HG03575 (cell line): ENCODE data around the gene AIFM2.
"Not testable (repeated sequence)": the region's sequence is repeated elsewhere in the genome, so short reads cannot be mapped to it uniquely, and the experiment has no call there.

Experiments used
- ATAC-seq: cut with Tn5 transposase; IDR thresholded peaks from one replicate; pipeline ENCODE4 v1.9.1; 2021; ENCODE audit not compliant: unreplicated experiment, insufficient number of reproducible peaks, low FRiP score; ENCODE audit errors: extremely low read depth

Gene AIFM2

GRCh38 chr10:70132098-70133029 lies at the start of gene AIFM2:
TSS of gene AIFM2 (minus strand) at chr10:70132825. CDS start at chr10:70124084, 8,741 bp downstream.
- ATAC-seq: no peak

- not testable (repeated sequence) for ATAC-seq
Observed at GRCh38 chr10:70179209-70179608, 46.6 kb upstream of the AIFM2 start.

- ATAC-seq: no peak
Observed at GRCh38 chr10:70178139-70178725, 45.6 kb upstream of the AIFM2 start.

GRCh38 chr10:70176441-70176840 lies 43.8 kb upstream of the AIFM2 start:
- no peak for ATAC-seq

- no peak for ATAC-seq
Observed at GRCh38 chr10:70175516-70175915, 42.9 kb upstream of the AIFM2 start.

- no peak for ATAC-seq
Observed at GRCh38 chr10:70174058-70174741, 41.6 kb upstream of the AIFM2 start.

- no peak for ATAC-seq
Observed at GRCh38 chr10:70169649-70170364, 37.2 kb upstream of the AIFM2 start.

- no peak for ATAC-seq
Observed at GRCh38 chr10:70169011-70169410, 36.4 kb upstream of the AIFM2 start.

GRCh38 chr10:70167246-70167645 lies 34.6 kb upstream of the AIFM2 start:
- no peak for ATAC-seq

- no peak for ATAC-seq
Observed at GRCh38 chr10:70166394-70166793, 33.8 kb upstream of the AIFM2 start.

GRCh38 chr10:70164163-70164562 lies 31.5 kb upstream of the AIFM2 start:
- no peak for ATAC-seq

- no peak for ATAC-seq
Observed at GRCh38 chr10:70163448-70163847, 30.8 kb upstream of the AIFM2 start.

- no peak for ATAC-seq
Observed at GRCh38 chr10:70162892-70163201, 30.2 kb upstream of the AIFM2 start.

- no peak for ATAC-seq
Observed at GRCh38 chr10:70162151-70162891, 29.7 kb upstream of the AIFM2 start.

GRCh38 chr10:70160798-70161197 lies 28.2 kb upstream of the AIFM2 start:
- no peak for ATAC-seq

- not testable (repeated sequence) for ATAC-seq
Observed at GRCh38 chr10:70159366-70159765, 26.7 kb upstream of the AIFM2 start.

GRCh38 chr10:70158113-70158512 lies 25.5 kb upstream of the AIFM2 start:
- no peak for ATAC-seq

- ATAC-seq: no peak
Observed at GRCh38 chr10:70155255-70155838, 22.7 kb upstream of the AIFM2 start.
